Measurements from ENCODE around the gene CCDC6. TPM values are rescaled to one million over a fixed set of nuclear protein-coding genes. Genes with fewer than 3 reads are reported as not detected.
"Not testable (repeated sequence)": the region's sequence is repeated elsewhere in the genome, so short reads cannot be mapped to it uniquely, and the experiment has no call there.

Gene CCDC6
- polyA plus RNA-seq, 3 donors: 4.2 to 13.5 (median 6.2) TPM

DNA sequence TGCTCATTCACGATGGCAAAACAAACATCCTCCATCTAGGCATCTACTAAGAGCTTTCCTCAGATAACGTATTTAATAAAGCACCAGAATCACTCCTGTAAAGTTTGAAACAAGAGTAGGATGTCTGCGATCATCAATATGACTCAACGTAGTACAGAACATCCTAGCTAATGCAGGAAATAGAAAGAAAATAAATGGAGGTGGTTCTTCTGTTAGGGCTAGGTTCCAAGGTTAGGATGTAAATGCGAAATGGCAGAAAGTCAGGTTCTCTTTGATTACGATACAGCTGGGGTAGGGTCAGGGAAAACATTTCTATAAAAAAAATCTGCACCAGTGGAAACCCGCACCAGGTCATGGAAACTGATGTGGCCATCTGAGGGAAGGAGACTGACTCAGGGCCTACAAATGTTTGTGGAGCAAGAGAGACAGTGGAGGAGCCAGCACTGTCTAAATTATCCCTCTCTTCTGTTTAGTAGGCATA lies 29.1 kb downstream of the CCDC6 start:
- Histone ChIP-seq H2AFZ (ENCODE audit: insufficient read depth, low read depth, low read length, poor library complexity, severe bottlenecking) (no peak overlapping the region), H3K27ac (ENCODE audit: low read depth in 1 of 2, low read length in 2 of 2) (no peak overlapping the region), H3K36me3 (replicated peaks in 1 of 2; ENCODE audit: control insufficient read depth in 1 of 2, insufficient read depth in 2 of 2, low read length in 2 of 2) (no peaks in the 10 kb centered on the region), H3K4me2 (replicated peaks; ENCODE audit: extremely low read depth, low read length, poor library complexity, severe bottlenecking) (no peak overlapping the region), H3K4me3 (replicated peaks in 1 of 3; ENCODE audit: low read depth in 2 of 3, low read length in 3 of 3) (no peak overlapping the region), H3K4me1 (ENCODE audit: control insufficient read depth in 1 of 2, insufficient read depth in 2 of 2, low read length in 2 of 2) (peaks cover 15 to 24% of the 10 kb centered on the region in 2 donors), H3K9me3 (replicated peaks in 1 of 2; ENCODE audit: control insufficient read depth in 1 of 2, insufficient read depth in 1 of 2, low read length in 2 of 2) (no peaks in the 10 kb centered on the region), H3K9ac (ENCODE audit: insufficient read depth, low read length, poor library complexity, severe bottlenecking) (no peak overlapping the region), H3K27me3 (ENCODE audit: control insufficient read depth in 2 of 2, insufficient read depth in 2 of 2, low read length in 2 of 2) (no peaks in the 10 kb centered on the region), H4K20me1 (ENCODE audit: insufficient read depth, low read length) (peaks cover 97% of the 10 kb centered on the region), H3K79me2 (ENCODE audit: insufficient read depth, low read length) (peaks cover 97% of the 10 kb centered on the region)
- Mint-ChIP-seq H3K9me3 (no peaks in the 10 kb centered on the region), H3K36me3 (peaks cover 7 to 10% of the 10 kb centered on the region in 2 donors), H3K27ac (no peak overlapping the region), H3K4me1 (peaks cover 48% of the 10 kb centered on the region), H3K27me3 (ENCODE audit: low read depth in 3 of 3) (peaks cover 0 to 3% (median 2%) of the 10 kb centered on the region in 3 donors), H3K4me3 (no peak overlapping the region)
- 100% methylated on average over 2 of the region's 7 CpGs for WGBS (ENCODE audit: insufficient coverage)
- DNase-seq: no peak
- intact Hi-C loops (cut with micrococcal nuclease): loop anchor here in 1 of 2 donors (10.0 kb wide), 1 partner anchor 158 kb away; no protein-coding TSS in a partner anchor
- TF ChIP-seq, protein P1, sequence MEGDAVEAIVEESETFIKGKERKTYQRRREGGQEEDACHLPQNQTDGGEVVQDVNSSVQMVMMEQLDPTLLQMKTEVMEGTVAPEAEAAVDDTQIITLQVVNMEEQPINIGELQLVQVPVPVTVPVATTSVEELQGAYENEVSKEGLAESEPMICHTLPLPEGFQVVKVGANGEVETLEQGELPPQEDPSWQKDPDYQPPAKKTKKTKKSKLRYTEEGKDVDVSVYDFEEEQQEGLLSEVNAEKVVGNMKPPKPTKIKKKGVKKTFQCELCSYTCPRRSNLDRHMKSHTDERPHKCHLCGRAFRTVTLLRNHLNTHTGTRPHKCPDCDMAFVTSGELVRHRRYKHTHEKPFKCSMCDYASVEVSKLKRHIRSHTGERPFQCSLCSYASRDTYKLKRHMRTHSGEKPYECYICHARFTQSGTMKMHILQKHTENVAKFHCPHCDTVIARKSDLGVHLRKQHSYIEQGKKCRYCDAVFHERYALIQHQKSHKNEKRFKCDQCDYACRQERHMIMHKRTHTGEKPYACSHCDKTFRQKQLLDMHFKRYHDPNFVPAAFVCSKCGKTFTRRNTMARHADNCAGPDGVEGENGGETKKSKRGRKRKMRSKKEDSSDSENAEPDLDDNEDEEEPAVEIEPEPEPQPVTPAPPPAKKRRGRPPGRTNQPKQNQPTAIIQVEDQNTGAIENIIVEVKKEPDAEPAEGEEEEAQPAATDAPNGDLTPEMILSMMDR (IDR thresholded peaks at IDR 0.05): no peak

DNA sequence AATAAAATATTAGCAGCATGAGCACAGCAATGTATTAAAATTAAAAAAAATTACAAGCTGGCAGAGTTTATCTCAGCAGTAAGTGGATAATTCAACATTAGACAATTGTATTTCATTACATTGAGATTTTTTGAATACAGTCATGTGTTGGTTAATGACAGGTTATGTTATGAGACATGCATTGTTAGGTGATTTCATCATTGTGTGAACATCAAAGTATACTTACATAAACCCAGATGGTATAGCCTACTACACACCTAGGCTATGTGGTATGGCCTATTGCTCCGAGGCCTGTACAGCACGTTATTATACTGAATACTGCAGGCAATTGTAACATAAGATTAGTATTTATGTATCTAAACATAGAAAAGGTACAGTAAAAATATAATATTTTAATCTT lies 29.7 kb downstream of the CCDC6 start:
- Histone ChIP-seq H3K36me3 (replicated peaks in 1 of 2; ENCODE audit: control insufficient read depth in 1 of 2, insufficient read depth in 2 of 2, low read length in 2 of 2) (no peaks in the 10 kb centered on the region), H3K9ac (ENCODE audit: insufficient read depth, low read length, poor library complexity, severe bottlenecking) (no peak overlapping the region), H3K27me3 (ENCODE audit: control insufficient read depth in 2 of 2, insufficient read depth in 2 of 2, low read length in 2 of 2) (no peaks in the 10 kb centered on the region), H4K20me1 (ENCODE audit: insufficient read depth, low read length) (peaks cover 98% of the 10 kb centered on the region), H3K4me3 (replicated peaks in 1 of 3; ENCODE audit: low read depth in 2 of 3, low read length in 3 of 3) (no peak overlapping the region), H3K4me1 (ENCODE audit: control insufficient read depth in 1 of 2, insufficient read depth in 2 of 2, low read length in 2 of 2) (peaks cover 15 to 24% of the 10 kb centered on the region in 2 donors), H2AFZ (ENCODE audit: insufficient read depth, low read depth, low read length, poor library complexity, severe bottlenecking) (no peak overlapping the region), H3K4me2 (replicated peaks; ENCODE audit: extremely low read depth, low read length, poor library complexity, severe bottlenecking) (no peak overlapping the region), H3K79me2 (ENCODE audit: insufficient read depth, low read length) (peaks cover 96% of the 10 kb centered on the region), H3K27ac (ENCODE audit: low read depth in 1 of 2, low read length in 2 of 2) (no peak overlapping the region), H3K9me3 (replicated peaks in 1 of 2; ENCODE audit: control insufficient read depth in 1 of 2, insufficient read depth in 1 of 2, low read length in 2 of 2) (no peaks in the 10 kb centered on the region)
- no CpG with 5 or more reads among the region's 2 CpGs for WGBS (ENCODE audit: insufficient coverage)
- Mint-ChIP-seq H3K27ac (no peak overlapping the region), H3K4me3 (no peak overlapping the region), H3K9me3 (no peaks in the 10 kb centered on the region), H3K27me3 (ENCODE audit: low read depth in 3 of 3) (peaks cover 0 to 3% (median 2%) of the 10 kb centered on the region in 3 donors), H3K4me1 (peaks cover 48% of the 10 kb centered on the region), H3K36me3 (peaks cover 6 to 10% of the 10 kb centered on the region in 2 donors)
- intact Hi-C loops (cut with micrococcal nuclease): loop anchor here in 1 of 2 donors (10.0 kb wide), 1 partner anchor 158 kb away; no protein-coding TSS in a partner anchor
- no peak for DNase-seq
- TF ChIP-seq, protein P1 (IDR thresholded peaks at IDR 0.05): no peak

DNA sequence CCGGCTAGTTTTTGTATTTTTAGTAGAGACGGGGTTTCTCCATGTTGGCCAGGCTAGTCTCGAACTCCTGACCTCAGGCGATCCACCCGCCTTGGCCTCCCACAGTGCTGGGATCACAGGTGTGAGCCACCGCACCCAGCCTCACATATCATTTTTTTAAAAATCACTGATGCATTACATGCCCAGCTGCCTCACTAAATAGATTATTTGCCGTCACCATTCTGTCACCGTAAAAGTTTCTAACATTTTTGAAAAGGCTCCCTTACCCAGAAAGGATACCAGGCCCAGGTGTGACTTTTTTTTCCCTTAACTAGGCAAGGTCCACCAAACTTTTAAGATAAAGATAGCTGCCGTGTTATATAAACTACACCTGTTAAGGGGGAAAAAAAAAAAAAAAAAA lies 30.1 kb downstream of the CCDC6 start:
- 86% methylated on average over 7 of the region's 9 CpGs for WGBS (ENCODE audit: insufficient coverage)
- peaks cover 15 to 24% of the 10 kb centered on the region in 2 donors for H3K4me1 ChIP-seq (ENCODE audit: control insufficient read depth in 1 of 2, insufficient read depth in 2 of 2, low read length in 2 of 2)
- H4K20me1 ChIP-seq (ENCODE audit: insufficient read depth, low read length): peaks cover 98% of the 10 kb centered on the region
- H3K4me1 Mint-ChIP-seq: peaks cover 44% of the 10 kb centered on the region
- H3K27me3 ChIP-seq (ENCODE audit: control insufficient read depth in 2 of 2, insufficient read depth in 2 of 2, low read length in 2 of 2); H3K4me3 Mint-ChIP-seq; H3K27ac Mint-ChIP-seq; DNase-seq; H3K36me3 ChIP-seq (replicated peaks in 1 of 2; ENCODE audit: control insufficient read depth in 1 of 2, insufficient read depth in 2 of 2, low read length in 2 of 2); H3K9me3 ChIP-seq (replicated peaks in 1 of 2; ENCODE audit: control insufficient read depth in 1 of 2, insufficient read depth in 1 of 2, low read length in 2 of 2); H3K4me3 ChIP-seq (replicated peaks in 1 of 3; ENCODE audit: low read depth in 2 of 3, low read length in 3 of 3); H3K36me3 Mint-ChIP-seq; H3K27ac ChIP-seq (ENCODE audit: low read depth in 1 of 2, low read length in 2 of 2); H2AFZ ChIP-seq (ENCODE audit: insufficient read depth, low read depth, low read length, poor library complexity, severe bottlenecking); H3K9ac ChIP-seq (ENCODE audit: insufficient read depth, low read length, poor library complexity, severe bottlenecking); H3K9me3 Mint-ChIP-seq; H3K4me2 ChIP-seq (replicated peaks; ENCODE audit: extremely low read depth, low read length, poor library complexity, severe bottlenecking); H3K27me3 Mint-ChIP-seq (ENCODE audit: low read depth in 3 of 3): not testable (repeated sequence)
- H3K79me2 ChIP-seq (ENCODE audit: insufficient read depth, low read length): peaks cover 96% of the 10 kb centered on the region
- intact Hi-C loops (cut with micrococcal nuclease): loop anchor here in 1 of 2 donors (10.0 kb wide), 1 partner anchor 159 kb away; no protein-coding TSS in a partner anchor
